T-helper 1 cell (primary cell): ENCODE results near the gene LNPK.
"Not testable (repeated sequence)": the region's sequence is repeated elsewhere in the genome, so short reads cannot be mapped to it uniquely, and the experiment has no call there.

Experiments
- DNase-seq, 5 donors: peaks; one replicate each; pipeline ENCODE4 v3.0.0-alpha.2; 2012 to 2020

Gene LNPK

DNA sequence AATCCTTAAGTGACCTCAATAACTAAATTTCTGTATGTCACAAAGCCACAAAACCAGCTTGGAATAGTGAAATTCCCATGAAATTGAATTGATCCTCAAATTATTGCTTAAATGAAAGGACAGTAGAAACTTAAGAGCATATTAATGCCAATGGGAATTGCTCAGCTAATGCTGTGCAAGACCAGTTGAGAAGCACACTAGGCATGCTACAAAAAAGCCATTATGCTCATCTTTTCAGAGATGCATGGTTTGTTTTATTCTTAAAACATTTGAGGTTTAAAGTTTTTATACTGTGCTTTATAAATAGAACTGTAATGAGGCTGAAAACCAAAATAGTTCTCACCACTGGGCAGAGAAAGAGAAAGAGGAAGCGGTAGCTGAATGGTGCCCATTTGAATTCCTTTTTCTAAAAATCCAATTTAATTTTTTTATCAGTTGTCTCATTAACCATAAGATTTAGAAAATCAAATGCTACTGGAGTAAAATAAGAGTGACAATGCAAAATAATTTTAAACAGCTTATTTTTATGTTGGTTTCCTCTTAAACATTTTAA lies 98.6 kb downstream of the LNPK start:
- no peak for DNase-seq

DNA sequence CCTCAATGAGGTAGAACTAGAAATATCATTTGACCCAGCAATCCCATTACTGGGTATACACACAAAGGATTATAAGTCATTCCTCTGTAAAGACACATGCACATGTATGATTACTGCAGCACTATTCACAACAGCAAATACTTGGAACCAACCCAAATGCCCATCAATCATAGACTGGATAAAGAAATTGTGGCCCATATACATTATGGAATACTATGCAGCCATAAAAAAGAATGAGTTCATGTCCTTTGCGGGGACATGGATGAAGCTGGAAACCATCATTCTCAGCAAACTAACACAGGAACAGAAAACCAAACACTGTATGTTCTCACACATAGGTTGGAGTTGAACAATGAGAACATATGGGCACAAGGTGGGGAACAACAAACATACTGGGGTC lies 106.1 kb downstream of the LNPK start:
- DNase-seq = not testable (repeated sequence)

GRCh38 chr2:175892046-175892445 lies 110.0 kb downstream of the LNPK start:
- DNase-seq = no peak

DNA sequence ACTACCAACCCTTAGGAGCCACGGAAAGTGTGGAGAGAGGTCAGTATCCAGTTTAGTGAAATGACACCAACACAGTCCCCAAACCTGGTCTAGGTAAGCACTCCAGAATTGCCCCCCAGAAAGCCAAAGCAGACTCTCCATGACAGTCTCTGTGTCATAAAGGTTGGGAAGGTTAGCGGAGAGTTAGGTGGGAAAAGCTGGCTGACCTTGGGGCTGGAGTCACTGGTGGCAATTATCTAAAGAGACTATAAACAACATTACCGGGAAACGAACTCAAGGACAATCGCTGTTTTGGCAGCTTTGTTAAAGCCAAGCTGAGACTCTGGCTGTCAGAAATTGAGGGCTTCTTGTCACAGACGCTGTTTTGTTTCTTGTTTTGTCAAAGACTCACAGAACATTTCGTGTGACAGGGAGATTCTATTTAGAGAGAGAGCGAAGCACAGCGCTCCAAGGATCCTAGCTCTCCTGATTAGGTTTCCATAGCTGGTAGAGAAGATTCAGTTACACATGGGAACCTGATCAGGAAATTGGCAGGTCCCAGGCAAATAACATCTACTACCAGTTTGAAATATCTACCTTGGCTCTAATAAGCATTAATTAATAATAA lies 111.3 kb downstream of the LNPK start:
- no peak for DNase-seq

DNA sequence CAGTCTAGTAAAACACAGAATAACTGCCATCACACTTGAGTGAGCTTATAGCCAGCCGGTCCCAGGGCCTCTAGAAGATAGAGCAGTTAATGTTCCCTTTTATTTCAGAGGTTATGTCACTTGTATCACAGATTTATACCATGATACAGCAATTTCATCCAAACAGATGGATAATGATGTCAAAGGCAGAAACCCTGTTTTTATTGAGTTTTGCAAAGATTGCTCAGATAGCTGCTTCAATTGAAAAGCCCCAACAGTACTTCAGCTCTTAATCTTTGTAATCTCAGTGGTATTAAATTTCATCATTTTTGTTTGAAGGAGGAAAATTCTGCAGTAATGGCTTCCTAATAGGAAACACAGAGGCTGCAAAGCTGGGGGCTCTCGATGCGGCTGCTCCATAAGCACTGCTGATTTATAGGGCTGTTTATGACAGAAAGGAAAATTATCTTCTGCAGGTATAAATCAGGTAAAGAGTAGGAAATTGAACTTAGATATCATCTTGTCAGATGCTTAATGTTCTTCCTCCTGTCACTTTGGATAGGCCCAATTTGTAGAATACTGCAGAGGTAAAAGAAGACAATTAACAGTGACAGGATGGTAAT lies 112.3 kb downstream of the LNPK start:
- no peak for DNase-seq

GRCh38 chr2:175887776-175888175 lies 114.3 kb downstream of the LNPK start:
- no peak for DNase-seq

DNA sequence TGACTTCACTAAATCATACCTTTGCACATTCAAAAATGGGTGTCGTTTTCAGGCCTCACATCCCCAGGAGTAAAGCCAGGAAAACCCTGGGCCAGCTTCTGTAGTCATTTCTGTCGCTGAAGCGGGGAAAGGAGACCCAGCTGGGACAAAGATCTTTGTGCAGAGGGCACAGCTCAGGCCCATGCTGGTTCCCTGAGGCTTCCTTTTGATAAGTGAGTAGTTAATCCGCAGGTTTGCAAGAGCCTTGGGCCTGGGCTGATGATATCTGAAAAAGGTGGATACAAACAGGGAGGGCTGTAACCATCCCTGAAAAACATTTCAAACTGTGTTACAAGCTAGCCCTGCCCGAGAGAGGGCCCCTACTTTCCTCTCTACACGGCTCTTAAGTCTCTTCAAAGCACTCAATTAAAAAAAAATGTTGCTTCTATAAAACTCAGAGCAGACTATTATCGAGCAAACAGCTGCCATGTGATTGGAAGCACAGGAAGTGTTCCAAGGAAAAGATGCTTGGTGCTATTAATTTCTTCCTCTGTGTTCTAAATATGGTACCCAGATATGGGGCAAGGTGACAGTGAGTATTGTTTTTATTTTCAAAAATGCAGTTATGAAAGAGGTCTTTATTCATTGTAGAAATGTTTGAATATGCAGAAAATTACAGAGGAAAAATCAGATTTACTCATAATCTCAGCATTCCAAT lies 117.2 kb downstream of the LNPK start:
- no peak for DNase-seq

- DNase-seq = no peak
These were observed 118.4 kb downstream of the LNPK start for GRCh38 chr2:175883586-175884194.

DNA sequence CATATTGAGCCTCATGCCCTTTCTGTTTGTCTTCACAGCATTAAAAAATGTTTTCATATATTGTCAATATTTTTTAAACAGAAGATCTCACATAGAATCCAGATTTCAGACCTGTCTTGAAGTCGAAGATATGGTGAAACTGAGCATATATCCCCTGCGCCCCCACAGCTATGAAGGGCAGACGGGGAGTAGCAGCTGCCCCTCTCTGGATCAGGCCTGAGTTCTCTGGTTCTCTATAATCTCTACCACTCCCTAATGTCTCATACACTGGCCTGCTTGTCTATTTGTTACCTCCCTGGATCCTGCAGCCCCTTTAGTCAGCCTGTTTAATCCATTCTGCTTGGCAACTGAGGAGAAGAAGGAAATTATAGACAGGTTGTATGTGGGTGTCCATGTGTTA lies 122.4 kb downstream of the LNPK start:
- DNase-seq = no peak

GRCh38 chr2:175877845-175878544 lies 124.1 kb downstream of the LNPK start:
- no peak for DNase-seq

DNA sequence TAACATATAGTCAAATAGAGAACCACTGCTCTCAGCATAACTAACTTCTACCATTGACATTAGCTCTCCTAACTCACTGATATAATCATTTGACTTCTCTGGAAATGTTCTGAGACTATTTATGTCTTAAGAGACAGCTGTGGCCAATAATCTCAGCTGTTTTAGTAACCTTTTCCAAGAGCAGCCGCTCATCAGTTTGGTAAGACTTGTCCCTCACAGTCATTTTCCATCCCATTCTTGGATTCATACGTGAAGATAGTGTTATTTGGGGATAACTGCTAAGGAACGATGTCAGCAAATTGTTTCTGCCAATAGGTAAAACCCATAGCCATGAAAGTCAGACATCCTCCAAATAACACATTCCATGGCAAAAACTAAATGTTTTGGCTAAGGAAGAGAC lies 127.8 kb downstream of the LNPK start:
- DNase-seq = no peak
